HG03460 (cell line): ENCODE data around the gene BCL2L14.
A peak's percentile ranks its signal among the peaks of the same experiment; 100 is the strongest.

Source experiments
- ATAC-seq: cut with Tn5 transposase; IDR thresholded peaks from one replicate; pipeline ENCODE4 v1.9.1; 2021; ENCODE audit not compliant: unreplicated experiment

BCL2L14 gene, protein sequence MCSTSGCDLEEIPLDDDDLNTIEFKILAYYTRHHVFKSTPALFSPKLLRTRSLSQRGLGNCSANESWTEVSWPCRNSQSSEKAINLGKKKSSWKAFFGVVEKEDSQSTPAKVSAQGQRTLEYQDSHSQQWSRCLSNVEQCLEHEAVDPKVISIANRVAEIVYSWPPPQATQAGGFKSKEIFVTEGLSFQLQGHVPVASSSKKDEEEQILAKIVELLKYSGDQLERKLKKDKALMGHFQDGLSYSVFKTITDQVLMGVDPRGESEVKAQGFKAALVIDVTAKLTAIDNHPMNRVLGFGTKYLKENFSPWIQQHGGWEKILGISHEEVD

GRCh38 chr12:12070674-12071656 lies at the start of gene BCL2L14:
Gene BCL2L14, plus strand, starts transcription at chr12:12070939. Its CDS starts 8,367 bp downstream, at chr12:12079306.
- ATAC-seq = no peak

GRCh38 chr12:12022306-12022936 lies 48.3 kb upstream of the BCL2L14 start:
- ATAC-seq = no peak

DNA sequence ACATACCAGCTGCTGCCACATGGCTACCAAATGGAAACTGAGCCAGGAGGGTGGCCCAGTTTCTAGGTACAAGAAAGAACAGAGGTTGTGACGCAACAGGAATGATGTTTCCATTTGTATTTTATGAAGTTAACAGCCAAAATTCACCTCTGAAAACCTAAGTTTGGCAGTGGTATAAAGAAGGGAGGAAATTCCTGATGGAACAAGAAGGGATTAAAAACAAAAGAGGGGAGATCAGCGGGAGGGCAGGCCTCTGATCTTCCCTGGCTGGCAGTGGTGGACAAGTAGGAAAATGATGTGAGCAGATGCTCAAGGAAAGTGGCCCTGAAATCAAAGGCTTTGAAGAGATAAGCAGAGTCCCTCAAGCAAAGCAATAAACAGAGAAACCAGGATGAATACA lies 47.3 kb upstream of the BCL2L14 start:
- ATAC-seq = no peak

DNA sequence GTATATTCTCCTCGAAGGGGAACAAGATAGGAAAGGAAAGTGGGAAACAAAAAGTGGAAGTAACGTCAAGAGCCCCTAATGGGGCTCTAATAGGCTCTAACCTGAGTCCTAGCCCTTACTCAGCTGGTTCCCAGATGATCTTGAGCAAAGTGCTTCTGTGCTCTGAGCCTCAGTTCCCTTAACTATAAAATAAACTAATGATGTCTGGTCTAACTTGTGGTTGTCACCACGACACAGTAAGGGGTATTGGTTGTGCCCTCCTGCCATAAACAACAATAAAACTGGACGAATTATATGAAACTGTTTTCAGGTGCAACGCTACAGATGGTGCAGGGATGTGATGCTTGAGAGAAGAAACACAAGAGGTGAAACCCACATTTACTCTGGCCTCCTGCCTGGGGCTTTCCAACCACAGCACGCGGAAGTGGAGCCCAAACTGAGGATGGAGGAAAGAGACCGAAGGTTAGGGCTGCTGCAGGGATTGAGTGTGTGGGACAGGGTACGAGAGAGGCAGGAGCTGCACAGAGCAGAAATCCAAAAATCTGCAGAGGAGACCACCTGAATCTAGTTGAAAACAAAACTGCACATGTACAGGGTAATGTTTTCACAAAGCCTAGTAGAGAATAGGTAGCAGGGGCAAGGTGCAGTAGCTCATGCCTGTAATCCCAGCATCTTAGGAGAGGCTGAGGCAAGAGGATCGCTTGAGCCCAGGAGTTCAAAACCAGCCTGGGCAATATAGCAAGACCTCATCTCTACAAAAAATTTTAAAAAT lies 45.6 kb upstream of the BCL2L14 start:
- ATAC-seq = peak; percentile 75

DNA sequence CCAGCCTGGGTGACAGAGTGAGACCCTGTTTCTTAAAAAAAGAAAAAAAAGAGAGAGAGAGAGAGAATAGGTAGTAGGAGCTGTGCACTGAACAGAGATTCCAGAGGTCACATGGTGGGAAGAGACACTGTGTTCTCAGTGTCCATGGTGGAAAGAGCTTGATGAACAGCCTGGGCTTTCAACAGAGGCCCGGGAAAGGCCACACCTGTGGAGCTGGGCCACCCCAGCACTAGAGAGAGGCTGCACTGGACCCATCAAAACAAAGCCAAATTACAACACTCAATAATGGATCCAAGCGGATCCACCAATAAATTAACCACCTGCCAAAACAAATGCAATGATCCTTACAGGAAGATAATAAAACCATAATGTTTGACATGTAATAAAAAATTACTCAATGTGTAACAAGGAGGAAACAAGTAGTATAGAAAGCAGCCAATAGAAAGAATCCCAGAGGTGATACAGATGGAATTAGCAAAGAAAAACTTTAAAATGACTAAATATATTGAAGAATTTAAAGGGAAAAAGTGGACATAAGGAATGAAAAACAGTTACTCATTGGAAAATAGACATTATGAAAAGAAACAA lies 44.8 kb upstream of the BCL2L14 start:
- ATAC-seq = no peak

- ATAC-seq = no peak
These were observed 41.9 kb upstream of the BCL2L14 start for GRCh38 chr12:12028668-12029402.

GRCh38 chr12:12029653-12030052 lies 41.1 kb upstream of the BCL2L14 start:
- no peak for ATAC-seq

GRCh38 chr12:12032260-12032791 lies 38.4 kb upstream of the BCL2L14 start:
- no peak for ATAC-seq

GRCh38 chr12:12032851-12033797 lies 37.6 kb upstream of the BCL2L14 start:
- ATAC-seq = no peak

- ATAC-seq = no peak
These were observed 36.9 kb upstream of the BCL2L14 start for GRCh38 chr12:12033824-12034223.

GRCh38 chr12:12034344-12034743 lies 36.4 kb upstream of the BCL2L14 start:
- ATAC-seq = no peak

GRCh38 chr12:12035229-12035628 lies 35.5 kb upstream of the BCL2L14 start:
- no peak for ATAC-seq

DNA sequence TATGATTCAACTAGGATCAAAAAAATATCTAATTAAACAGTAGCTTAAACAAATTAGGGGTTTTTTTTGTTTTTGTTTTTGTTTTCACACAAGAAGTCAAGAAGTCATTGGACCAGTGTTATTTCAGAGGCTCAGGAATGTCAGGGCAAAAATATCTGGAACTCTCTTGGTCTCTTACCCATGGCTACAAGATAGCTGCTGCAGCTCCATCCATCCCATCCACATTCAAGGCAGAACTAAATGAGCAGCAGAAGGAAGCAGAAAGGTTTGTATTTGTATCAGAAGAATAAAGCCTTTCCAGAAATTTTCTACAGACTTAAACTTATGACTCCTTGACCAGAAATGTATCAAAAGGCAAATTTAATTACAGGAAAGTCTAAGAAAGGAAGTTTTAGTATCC lies 33.8 kb upstream of the BCL2L14 start:
- ATAC-seq = no peak

DNA sequence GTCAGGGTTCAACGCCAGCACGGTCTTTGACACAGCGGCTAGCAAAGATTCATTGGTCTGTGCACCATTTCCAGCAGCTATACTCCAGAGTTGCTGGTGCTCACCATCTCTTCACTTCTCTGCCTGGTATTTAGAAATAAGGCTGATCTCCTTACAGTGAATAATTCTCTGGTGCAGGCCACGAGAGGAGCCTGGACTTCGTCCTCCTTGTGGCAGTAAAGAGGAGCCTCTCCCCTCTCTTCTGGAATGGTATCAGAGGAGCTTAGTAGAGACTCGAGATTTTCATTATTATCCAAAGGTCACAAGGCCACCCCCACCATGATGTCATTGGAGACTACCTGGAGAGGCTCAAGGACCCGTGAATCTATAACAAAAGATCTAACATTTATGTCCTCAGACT lies 30.8 kb upstream of the BCL2L14 start:
- no peak for ATAC-seq

GRCh38 chr12:12046401-12046800 lies 24.3 kb upstream of the BCL2L14 start:
- no peak for ATAC-seq

- ATAC-seq = no peak
These were observed 23.1 kb upstream of the BCL2L14 start for GRCh38 chr12:12047682-12048081.

GRCh38 chr12:12048266-12048665 lies 22.5 kb upstream of the BCL2L14 start:
- ATAC-seq = no peak

DNA sequence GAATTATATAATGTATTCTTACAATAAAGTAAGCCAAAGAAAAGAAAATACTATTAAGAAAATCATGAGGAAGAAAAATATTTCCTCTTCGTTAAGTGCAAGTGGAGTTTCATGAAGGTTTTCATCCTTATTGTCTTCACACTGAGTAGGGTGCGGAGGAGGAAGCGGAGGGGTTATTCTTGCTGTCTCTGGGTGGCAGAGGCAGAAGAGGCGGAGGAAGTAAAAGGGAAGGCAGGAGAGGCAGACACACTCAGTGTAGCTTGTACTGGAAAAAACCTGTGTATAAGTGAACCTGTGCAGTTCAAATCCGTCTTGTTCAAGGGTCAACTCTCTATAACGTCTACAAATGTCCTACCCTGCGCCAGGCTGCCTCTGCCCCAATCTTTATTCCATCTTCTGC lies 22.0 kb upstream of the BCL2L14 start:
- ATAC-seq = no peak
